Spleen (tissue), 7 donors: Measurements from ENCODE around the gene ARMC3.

Experiments used
- POLR2A ChIP-seq, 3 donors: fragments of 450-650 bp; IDR thresholded peaks; one replicate each; pipeline ENCODE4 v1.5.1; 2017; ENCODE audit warnings: antibody characterized with exemption in 3 of 3, mild to moderate bottlenecking in 1 of 3
- POLR2AphosphoS5 ChIP-seq, 3 donors: sonication (generic); formaldehyde crosslinking; IDR thresholded peaks; one replicate each; pipeline ENCODE4 v1.5.1; 2017; ENCODE audit warnings: antibody characterized with exemption in 3 of 3
- TF ChIP-seq, protein P1 (sequence below), 11 experiments: fragments of 200-600 bp in 7 of 11; fragments of 450-650 bp in 4 of 11; sonication (generic) in 4 of 11; IDR thresholded peaks in 8 of 11; conservative IDR thresholded peaks in 3 of 11; 1 replicate in 7 of 11; 2 replicates in 4 of 11; pipeline versions ENCODE4 v1.4.0 to v1.8.0; 2016 to 2021; ENCODE audit warnings: antibody characterized with exemption in 11 of 11, inconsistent platforms in 4 of 11, mild to moderate bottlenecking in 1 of 11
- donor health status: DM: no; HTN: no; CAD: no; lungs with moderate emphysema.
- donor health status: DM: no; HTN: no; CAD: no.
- donor health status: DM: no; HTN: no; CAD: no.

DNA sequence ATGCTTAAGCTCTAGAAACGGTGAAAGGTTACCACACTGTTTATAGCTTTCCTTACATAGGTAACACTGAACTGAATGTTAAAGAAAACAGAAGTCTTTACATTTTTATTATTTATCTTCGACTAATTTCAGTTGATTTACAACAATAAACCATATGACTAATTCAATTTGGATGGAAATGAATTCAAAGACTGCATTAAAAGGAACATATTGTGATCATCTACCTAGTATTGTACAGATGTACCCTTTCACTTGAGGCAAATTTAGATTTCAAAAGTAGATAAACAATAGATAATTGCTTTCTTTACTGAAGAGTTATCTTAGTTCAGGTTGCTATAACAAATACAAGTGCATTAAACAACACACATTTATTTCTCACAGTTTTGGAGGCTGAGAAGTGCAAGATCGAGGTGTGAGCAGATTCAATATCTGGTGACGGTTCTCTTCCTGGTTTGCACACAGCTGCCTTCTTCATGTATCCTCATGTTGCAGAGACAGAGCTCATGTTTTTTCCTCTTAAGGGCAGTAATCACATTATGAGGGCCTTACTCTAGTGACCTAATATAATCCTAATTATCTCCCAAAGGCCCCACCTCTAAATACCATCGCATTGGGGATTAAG is 15.0 kb upstream of the ARMC3 start:
- TF ChIP-seq POLR2AphosphoS5 (IDR thresholded peaks at IDR 0.05) = no peak
- TF ChIP-seq, protein P1, sequence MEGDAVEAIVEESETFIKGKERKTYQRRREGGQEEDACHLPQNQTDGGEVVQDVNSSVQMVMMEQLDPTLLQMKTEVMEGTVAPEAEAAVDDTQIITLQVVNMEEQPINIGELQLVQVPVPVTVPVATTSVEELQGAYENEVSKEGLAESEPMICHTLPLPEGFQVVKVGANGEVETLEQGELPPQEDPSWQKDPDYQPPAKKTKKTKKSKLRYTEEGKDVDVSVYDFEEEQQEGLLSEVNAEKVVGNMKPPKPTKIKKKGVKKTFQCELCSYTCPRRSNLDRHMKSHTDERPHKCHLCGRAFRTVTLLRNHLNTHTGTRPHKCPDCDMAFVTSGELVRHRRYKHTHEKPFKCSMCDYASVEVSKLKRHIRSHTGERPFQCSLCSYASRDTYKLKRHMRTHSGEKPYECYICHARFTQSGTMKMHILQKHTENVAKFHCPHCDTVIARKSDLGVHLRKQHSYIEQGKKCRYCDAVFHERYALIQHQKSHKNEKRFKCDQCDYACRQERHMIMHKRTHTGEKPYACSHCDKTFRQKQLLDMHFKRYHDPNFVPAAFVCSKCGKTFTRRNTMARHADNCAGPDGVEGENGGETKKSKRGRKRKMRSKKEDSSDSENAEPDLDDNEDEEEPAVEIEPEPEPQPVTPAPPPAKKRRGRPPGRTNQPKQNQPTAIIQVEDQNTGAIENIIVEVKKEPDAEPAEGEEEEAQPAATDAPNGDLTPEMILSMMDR (IDR thresholded peaks at IDR 0.05 in 8 of 11, conservative IDR thresholded peaks at IDR 0.05 in 3 of 11) = no peak
- TF ChIP-seq POLR2A (IDR thresholded peaks at IDR 0.05) = no peak
